DMS53 treated with DMSO at 0.1 percent for 48 hours (cell line): ENCODE results near the gene CCDC86.

Experiments used
- DNase-seq: peaks from one replicate; lab custom pipeline; 2025; ENCODE audit not compliant: unreplicated experiment; lab: John Stamatoyannopoulos, UW

CCDC86 gene

DNA sequence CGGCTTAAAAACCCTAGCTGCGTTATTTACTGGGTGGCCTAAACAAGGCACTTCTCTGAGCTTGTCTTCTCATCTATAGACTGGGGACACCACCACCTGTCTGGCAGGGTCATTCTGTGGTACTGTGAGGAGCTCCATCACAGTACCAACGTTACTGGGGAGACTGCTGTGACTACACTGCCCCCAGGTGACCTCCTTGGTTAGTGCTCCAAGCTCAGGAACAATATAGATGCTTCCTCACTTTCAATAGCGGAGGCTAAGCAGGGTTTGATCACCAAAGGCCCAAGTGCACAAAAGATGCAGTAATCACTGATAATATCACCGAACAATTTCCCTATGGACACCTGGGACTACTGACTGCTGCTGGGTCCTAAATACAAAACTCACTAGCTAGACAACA, 45.6 kb downstream of the CCDC86 start:
- peak; percentile 92 for DNase-seq

DNA sequence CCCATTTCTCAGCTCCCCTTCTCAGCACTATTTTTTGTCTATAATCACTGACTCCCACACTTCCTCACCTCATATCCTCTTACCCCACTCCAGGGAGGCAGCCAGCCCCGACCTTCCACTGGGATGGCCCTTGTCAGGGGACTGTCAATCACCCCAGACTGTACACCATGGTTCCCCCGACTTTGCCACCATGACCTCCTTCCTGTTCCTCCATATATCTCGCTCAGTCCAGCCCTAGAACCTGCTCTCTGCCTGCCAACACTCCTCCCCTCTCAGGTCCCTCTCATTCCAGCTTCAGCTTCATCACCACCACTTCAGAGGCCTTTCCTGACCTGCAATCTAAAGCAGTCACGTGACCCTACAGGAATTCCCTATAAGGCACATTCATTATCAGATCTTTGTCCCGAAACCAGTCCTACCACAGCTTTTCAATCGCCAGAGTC, 48.0 kb downstream of the CCDC86 start:
- no peak for DNase-seq

DNA sequence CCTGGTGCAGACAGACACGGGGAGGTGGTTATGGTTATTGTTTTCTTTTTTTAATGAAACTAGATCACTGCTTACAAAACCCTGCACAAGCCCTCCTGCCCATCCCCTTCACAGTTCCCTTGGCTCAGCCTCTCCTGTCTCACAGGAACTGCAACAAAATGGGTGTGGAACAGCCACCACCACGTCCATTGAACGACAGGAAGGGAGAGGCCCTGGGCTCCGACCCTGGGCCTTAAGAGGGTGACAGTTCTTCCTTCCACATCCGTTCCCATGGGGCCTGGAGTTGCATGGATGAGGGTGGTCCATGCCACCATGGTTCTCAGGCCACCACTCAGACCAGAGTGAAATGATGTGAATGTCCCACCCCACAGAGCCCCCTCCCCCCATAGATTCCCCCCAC, 48.8 kb downstream of the CCDC86 start:
- no peak for DNase-seq

DNA sequence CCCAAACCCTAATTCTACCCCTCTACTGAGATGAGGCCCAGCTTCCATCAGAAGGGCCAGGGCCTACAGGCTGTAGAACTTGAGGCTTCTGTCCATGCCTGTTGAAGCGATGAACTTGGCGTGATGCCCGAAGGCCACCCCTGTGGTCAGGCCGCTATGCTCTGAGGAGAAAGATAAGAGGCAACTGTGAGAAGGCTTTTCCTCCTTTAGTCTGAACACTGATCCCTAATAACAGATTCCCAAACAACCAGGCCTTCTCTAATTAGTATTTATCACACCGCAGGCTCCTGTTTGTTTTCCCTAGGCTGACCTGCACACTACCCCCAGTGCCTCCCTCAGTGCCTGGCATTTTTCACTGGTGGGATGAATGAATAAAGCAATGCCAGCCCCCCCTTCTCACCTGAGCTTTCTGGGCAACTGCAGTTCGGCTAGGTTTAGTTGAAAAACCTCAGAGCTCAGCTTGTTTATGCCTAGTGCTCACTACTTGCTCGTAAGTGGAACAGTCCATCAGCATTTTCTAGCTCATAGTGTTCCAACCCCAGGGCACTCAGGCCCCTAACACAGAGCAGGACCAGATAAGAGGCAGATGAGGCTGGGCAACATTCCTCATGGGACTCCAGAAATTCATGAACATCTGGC, 49.3 kb downstream of the CCDC86 start:
- no peak for DNase-seq

DNA sequence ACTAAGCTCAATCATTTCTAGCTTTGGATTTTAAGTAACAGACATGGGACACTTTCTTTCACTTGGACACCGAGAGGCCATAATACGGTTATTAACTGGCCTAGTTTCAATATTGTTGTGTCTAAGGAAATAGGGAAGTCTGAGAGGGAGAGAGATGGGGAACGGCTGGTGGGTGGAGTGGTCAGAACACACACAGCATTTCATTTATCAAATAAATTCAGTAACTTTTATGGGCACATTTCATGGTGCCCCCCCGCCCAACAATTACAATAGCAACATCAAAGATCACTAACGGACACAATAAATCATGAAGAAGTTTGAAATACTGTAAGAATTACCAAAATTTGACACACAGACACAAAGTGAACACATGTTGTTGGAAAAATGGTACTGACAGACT, 53.8 kb downstream of the CCDC86 start:
- no peak for DNase-seq

DNA sequence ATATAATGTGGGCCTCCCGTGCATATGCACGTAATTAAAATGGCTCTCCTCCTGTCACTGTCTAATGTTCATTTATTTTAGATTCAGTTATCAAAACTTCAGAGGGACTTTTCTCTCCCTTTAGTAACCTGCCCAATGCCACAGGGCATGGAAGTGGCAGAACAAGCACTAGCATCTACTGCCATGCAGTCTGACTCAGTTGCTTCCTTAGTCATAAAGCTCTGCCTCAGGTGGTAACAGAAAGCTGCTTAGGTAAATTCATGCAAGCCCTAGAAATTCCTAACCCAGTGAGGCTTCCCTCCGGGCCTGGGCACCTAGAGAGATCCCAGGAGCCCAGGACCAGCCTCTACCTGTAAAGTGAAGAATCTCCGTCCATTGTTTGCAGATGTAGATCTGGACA, 55.6 kb downstream of the CCDC86 start:
- no peak for DNase-seq

DNA sequence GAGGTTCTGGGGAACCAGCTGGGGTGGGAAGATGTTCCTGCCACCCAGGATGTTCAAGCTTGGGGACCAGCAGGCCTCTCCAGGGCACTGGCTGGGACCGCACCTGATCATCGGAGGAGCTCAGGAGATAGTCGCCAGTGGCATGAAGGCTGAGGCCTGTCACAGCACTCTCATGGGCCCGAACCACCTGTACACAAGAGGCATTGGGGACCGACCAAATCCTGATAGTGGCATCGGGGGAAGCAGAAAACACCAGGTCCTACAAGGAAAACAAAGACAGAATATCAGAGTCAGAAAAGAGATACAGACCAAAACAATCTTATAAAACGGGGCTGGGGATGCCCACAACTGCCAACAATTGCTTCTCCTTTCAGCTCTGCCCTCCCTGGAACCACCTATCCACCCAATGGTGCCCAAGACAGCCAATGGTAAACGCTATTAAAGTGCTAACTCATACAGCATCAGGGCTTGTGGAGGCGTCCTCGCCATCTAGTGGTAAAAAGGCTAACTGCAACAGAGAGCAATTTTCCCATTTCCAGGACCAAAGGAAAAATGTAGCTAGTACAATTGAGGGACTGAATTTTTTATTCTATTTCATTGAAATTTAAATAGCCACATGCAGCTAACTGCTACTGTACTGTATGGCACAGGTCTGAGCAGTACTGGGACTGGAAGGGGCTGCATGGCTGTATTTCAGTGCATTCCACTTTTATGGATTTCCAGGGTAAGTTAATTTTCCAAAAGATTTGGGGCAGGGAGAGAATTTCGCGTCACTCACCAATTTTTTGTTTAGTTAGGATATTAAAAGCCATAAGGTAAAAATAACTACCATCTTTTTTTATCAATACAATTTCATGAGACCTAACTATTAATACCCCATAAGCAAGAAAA, 57.4 kb downstream of the CCDC86 start:
- peak; percentile 55 for DNase-seq

DNA sequence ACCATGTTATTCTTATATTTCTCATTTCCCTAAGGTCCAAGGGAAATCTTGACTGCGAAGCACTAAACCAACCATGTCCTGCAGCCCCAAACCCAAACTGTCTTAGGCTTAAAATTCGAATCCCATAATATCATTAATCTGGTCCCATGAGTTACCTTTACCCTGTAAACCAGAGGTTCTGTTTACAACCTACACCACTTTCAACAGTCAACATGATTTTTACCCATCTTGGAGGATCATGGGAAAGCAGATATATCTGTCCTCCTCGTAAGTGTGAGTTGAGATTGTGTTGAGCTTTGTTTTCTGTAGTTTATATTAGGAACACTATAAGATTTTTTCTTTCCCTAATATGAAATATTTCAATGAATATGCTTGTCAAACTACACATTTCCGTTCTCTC, 58.1 kb downstream of the CCDC86 start:
- no peak for DNase-seq
